Suprapubic skin (tissue), 3 donors: ENCODE measurements around the gene CCNQ.

Source experiments
- POLR2AphosphoS5 ChIP-seq, 3 donors: sonication (generic); formaldehyde crosslinking; IDR thresholded peaks; one replicate each; pipeline ENCODE4 v1.6.1; 2017; ENCODE audit warnings: antibody characterized with exemption in 3 of 3
- TF ChIP-seq, protein P1 (sequence below), 2 donors: fragments of 200-600 bp in 1 of 2; fragments of 450-650 bp in 1 of 2; sonication (generic) in 1 of 2; IDR thresholded peaks; one replicate each; pipeline ENCODE4 v1.5.1; 2016 to 2019; ENCODE audit warnings: antibody characterized with exemption in 2 of 2, mild to moderate bottlenecking in 1 of 2, moderate library complexity in 1 of 2

- TF ChIP-seq, protein P1, sequence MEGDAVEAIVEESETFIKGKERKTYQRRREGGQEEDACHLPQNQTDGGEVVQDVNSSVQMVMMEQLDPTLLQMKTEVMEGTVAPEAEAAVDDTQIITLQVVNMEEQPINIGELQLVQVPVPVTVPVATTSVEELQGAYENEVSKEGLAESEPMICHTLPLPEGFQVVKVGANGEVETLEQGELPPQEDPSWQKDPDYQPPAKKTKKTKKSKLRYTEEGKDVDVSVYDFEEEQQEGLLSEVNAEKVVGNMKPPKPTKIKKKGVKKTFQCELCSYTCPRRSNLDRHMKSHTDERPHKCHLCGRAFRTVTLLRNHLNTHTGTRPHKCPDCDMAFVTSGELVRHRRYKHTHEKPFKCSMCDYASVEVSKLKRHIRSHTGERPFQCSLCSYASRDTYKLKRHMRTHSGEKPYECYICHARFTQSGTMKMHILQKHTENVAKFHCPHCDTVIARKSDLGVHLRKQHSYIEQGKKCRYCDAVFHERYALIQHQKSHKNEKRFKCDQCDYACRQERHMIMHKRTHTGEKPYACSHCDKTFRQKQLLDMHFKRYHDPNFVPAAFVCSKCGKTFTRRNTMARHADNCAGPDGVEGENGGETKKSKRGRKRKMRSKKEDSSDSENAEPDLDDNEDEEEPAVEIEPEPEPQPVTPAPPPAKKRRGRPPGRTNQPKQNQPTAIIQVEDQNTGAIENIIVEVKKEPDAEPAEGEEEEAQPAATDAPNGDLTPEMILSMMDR (IDR thresholded peaks at IDR 0.05) = no peak
- TF ChIP-seq POLR2AphosphoS5 (IDR thresholded peaks at IDR 0.05) = no peak
Measured at GRCh38 chrX:153620576-153620975, 21.6 kb upstream of the CCNQ start.
